NT2/D1 (cell line): ENCODE results near the gene HTT.

Source experiments
- DNase-seq: peaks from one replicate; pipeline ENCODE4 v3.0.0-alpha.2; 2011; ENCODE audit warnings: low read depth, low spot score
- H3K27me3 ChIP-seq: 2 replicates; pipeline ENCODE4 v1.6.0; 2011; ENCODE audit warnings: mild to moderate bottlenecking; ENCODE audit not compliant: insufficient read length, insufficient read depth
- H3K36me3 ChIP-seq: 2 replicates; pipeline ENCODE4 v1.6.1; 2011; ENCODE audit warnings: mild to moderate bottlenecking, low read length, mixed read lengths; ENCODE audit not compliant: insufficient read depth, insufficient read length
- H3K4me1 ChIP-seq: 2 replicates; pipeline ENCODE4 v1.5.1; 2011; ENCODE audit not compliant: insufficient read depth, insufficient read length
- H3K4me3 ChIP-seq: 2 replicates; pipeline ENCODE4 v1.5.1; 2011; ENCODE audit warnings: low read depth; ENCODE audit not compliant: insufficient read length
- H3K9ac ChIP-seq: 2 replicates; pipeline ENCODE4 v1.6.0; 2011; ENCODE audit warnings: low read depth; ENCODE audit not compliant: insufficient read length
- H3K9me3 ChIP-seq: 2 replicates; pipeline ENCODE4 v1.5.1; 2011; ENCODE audit warnings: mild to moderate bottlenecking, low read length; ENCODE audit not compliant: insufficient read depth
- SUZ12 ChIP-seq: IDR thresholded peaks from 2 replicates; pipeline ENCODE4 v1.6.1; 2011; ENCODE audit not compliant: insufficient read length, insufficient read depth; ENCODE audit errors: extremely low read depth
- YY1 ChIP-seq: IDR thresholded peaks from 2 replicates; pipeline ENCODE4 v1.6.1; 2011; ENCODE audit not compliant: insufficient read length, insufficient read depth
- ZNF274 ChIP-seq: IDR thresholded peaks from 2 replicates; pipeline ENCODE4 v1.6.1; 2011; ENCODE audit warnings: mild to moderate bottlenecking, low read depth, low read length

Gene HTT

GRCh38 chr4:3116955-3117354, 42.5 kb downstream of the HTT start:
- peaks cover 12% of the 10 kb centered on the region; the same call in 1 of the 2 replicates for H3K9me3 ChIP-seq
- H3K27me3 ChIP-seq, result no peaks in the 10 kb centered on the region
- H3K36me3 ChIP-seq, result peaks cover 91% of the 10 kb centered on the region
- DNase-seq, result no peak
- peaks cover 2% of the 10 kb centered on the region for H3K4me1 ChIP-seq
- no peak overlapping the region for H3K4me3 ChIP-seq
- no peak overlapping the region for H3K9ac ChIP-seq
- no peak for TF ChIP-seq ZNF274
- no peak for TF ChIP-seq SUZ12
- no peak for TF ChIP-seq YY1

- H3K9me3 ChIP-seq, result peaks cover 4% of the 10 kb centered on the region; the same call in 1 of the 2 replicates
- no peak for DNase-seq
Observed at GRCh38 chr4:3118312-3118711, 43.8 kb downstream of the HTT start.

GRCh38 chr4:3119464-3119863, 45.0 kb downstream of the HTT start:
- DNase-seq, result no peak
- H3K4me3 ChIP-seq, result no peak overlapping the region
- H3K9ac ChIP-seq, result no peak overlapping the region
- peaks cover 77% of the 10 kb centered on the region for H3K36me3 ChIP-seq
- peaks cover 4% of the 10 kb centered on the region for H3K4me1 ChIP-seq
- TF ChIP-seq ZNF274 (no peak), SUZ12 (no peak), YY1 (no peak)
- H3K27me3 ChIP-seq, result no peaks in the 10 kb centered on the region
- H3K9me3 ChIP-seq, result no peaks in the 10 kb centered on the region

More at GRCh38 chr4:3118312-3118711, 43.8 kb downstream of the HTT start:
- TF ChIP-seq SUZ12 (no peak), YY1 (no peak), ZNF274 (no peak)
- no peaks in the 10 kb centered on the region for H3K27me3 ChIP-seq
- no peak overlapping the region for H3K9ac ChIP-seq
- peaks cover 81% of the 10 kb centered on the region for H3K36me3 ChIP-seq
- H3K4me1 ChIP-seq, result peaks cover 4% of the 10 kb centered on the region
- H3K4me3 ChIP-seq, result no peak overlapping the region

- TF ChIP-seq SUZ12 (no peak), YY1 (no peak), ZNF274 (no peak)
- H3K36me3 ChIP-seq, result peaks cover 77% of the 10 kb centered on the region
- no peaks in the 10 kb centered on the region for H3K9me3 ChIP-seq
- no peak for DNase-seq
- no peak overlapping the region for H3K4me3 ChIP-seq
- H3K27me3 ChIP-seq, result no peaks in the 10 kb centered on the region
- peaks cover 4% of the 10 kb centered on the region for H3K4me1 ChIP-seq
- H3K9ac ChIP-seq, result no peak overlapping the region
Observed at GRCh38 chr4:3121110-3121509, 46.6 kb downstream of the HTT start.

- Histone ChIP-seq H3K4me3 (no peak overlapping the region), H3K9ac (no peak overlapping the region), H3K4me1 (peaks cover 4% of the 10 kb centered on the region), H3K9me3 (no peaks in the 10 kb centered on the region), H3K27me3 (no peaks in the 10 kb centered on the region), H3K36me3 (peaks cover 75% of the 10 kb centered on the region)
- no peak for DNase-seq
- no peak for TF ChIP-seq ZNF274
- TF ChIP-seq YY1, result no peak
- no peak for TF ChIP-seq SUZ12
Observed at GRCh38 chr4:3121596-3121995, 47.1 kb downstream of the HTT start.

GRCh38 chr4:3122081-3122563, 47.6 kb downstream of the HTT start:
- TF ChIP-seq ZNF274, result no peak
- no peak for TF ChIP-seq YY1
- no peak for TF ChIP-seq SUZ12
- H3K36me3 ChIP-seq, result peaks cover 75% of the 10 kb centered on the region

GRCh38 chr4:3123181-3123671, 48.7 kb downstream of the HTT start:
- Histone ChIP-seq H3K36me3 (peaks cover 75% of the 10 kb centered on the region), H3K9ac (no peak overlapping the region), H3K27me3 (no peaks in the 10 kb centered on the region), H3K4me1 (peaks cover 4% of the 10 kb centered on the region), H3K4me3 (no peak overlapping the region), H3K9me3 (no peaks in the 10 kb centered on the region)
- DNase-seq, result no peak
- TF ChIP-seq SUZ12 (no peak), ZNF274 (no peak), YY1 (no peak)

More at GRCh38 chr4:3122081-3122563, 47.6 kb downstream of the HTT start:
- peaks cover 4% of the 10 kb centered on the region for H3K4me1 ChIP-seq
- H3K9me3 ChIP-seq, result no peaks in the 10 kb centered on the region
- no peak overlapping the region for H3K9ac ChIP-seq
- no peaks in the 10 kb centered on the region for H3K27me3 ChIP-seq
- no peak for DNase-seq
- no peak overlapping the region for H3K4me3 ChIP-seq
